ENCODE measurements around the gene CGB7. TPM values are rescaled to one million over a fixed set of nuclear protein-coding genes. Genes with fewer than 3 reads are reported as not detected.

The CGB7 gene
- total RNA-seq, 1 experiment from 2014 or later, result 0.95 TPM

GRCh38 chr19:49071860-49072547, 14.5 kb upstream of the CGB7 start:
- Histone ChIP-seq H3K4me1 (ENCODE audit: control insufficient read depth, insufficient read depth, low read length) (no peaks in the 10 kb centered on the region), H3K4me3 (ENCODE audit: low read depth in 2 of 2, low read length in 2 of 2) (no peak overlapping the region), H3K9me3 (ENCODE audit: control insufficient read depth, insufficient read depth, low read depth, low read length) (no peaks in the 10 kb centered on the region), H3K27ac (ENCODE audit: low read length) (no peak overlapping the region), H3K27me3 (ENCODE audit: control insufficient read depth, insufficient read depth, low read length) (no peaks in the 10 kb centered on the region), H3K36me3 (ENCODE audit: control insufficient read depth, insufficient read depth, low read length) (no peaks in the 10 kb centered on the region)
- BruUV-seq (replicated peaks), result no TSS peak
- no peak for DNase-seq (ENCODE audit: low read depth, low spot score)
- TF ChIP-seq CTCF (IDR thresholded peaks at IDR 0.05) (no peak), REST (IDR thresholded peaks at IDR 0.05; ENCODE audit: insufficient read depth in 1 of 2, low read depth in 2 of 2, low read length in 1 of 2) (no peak), POLR2AphosphoS5 (IDR thresholded peaks at IDR 0.05; ENCODE audit: low read depth, low read length) (no peak), TCF7L2 (IDR thresholded peaks at IDR 0.05; ENCODE audit: low read depth, low read length) (no peak), SIN3A (IDR thresholded peaks at IDR 0.05; ENCODE audit: borderline replicate concordance, insufficient read depth, low read depth, low read length) (no peak)
- POLR2A ChIA-PET, result no interaction called here
- CTCF ChIA-PET, result no interaction called here
- no peak; the same call in 1 of the 2 replicates for ATAC-seq
- intact Hi-C loops (cut with micrococcal nuclease; ENCODE audit: unreplicated experiment) (no loop called here), in situ Hi-C loops (cut with HindIII; ENCODE audit: low pct_unique_long_range_greater_than_20kb, low sequenced_read_pairs) (no loop called here)

GRCh38 chr19:49070416-49070815, 12.9 kb upstream of the CGB7 start:
- TF ChIP-seq POLR2AphosphoS5 (IDR thresholded peaks at IDR 0.05; ENCODE audit: low read depth, low read length), result no peak
- no peak for TF ChIP-seq REST (IDR thresholded peaks at IDR 0.05; ENCODE audit: insufficient read depth in 1 of 2, low read depth in 2 of 2, low read length in 1 of 2)
- no peak for TF ChIP-seq TCF7L2 (IDR thresholded peaks at IDR 0.05; ENCODE audit: low read depth, low read length)
- no peak for TF ChIP-seq CTCF (IDR thresholded peaks at IDR 0.05)
- TF ChIP-seq SIN3A (IDR thresholded peaks at IDR 0.05; ENCODE audit: borderline replicate concordance, insufficient read depth, low read depth, low read length), result no peak
- H3K4me3 ChIP-seq (ENCODE audit: low read depth in 2 of 2, low read length in 2 of 2), result no peak overlapping the region
- CTCF ChIA-PET, result interaction anchor here (0.6 kb wide), 1 partner anchor 74 kb away, joined by 3 read pairs; no protein-coding TSS in a partner anchor
- ATAC-seq (no peak), DNase-seq (ENCODE audit: low read depth, low spot score) (no peak)
- no peaks in the 10 kb centered on the region for H3K27me3 ChIP-seq (ENCODE audit: control insufficient read depth, insufficient read depth, low read length)
- intact Hi-C loops (cut with micrococcal nuclease; ENCODE audit: unreplicated experiment) (no loop called here), in situ Hi-C loops (cut with HindIII; ENCODE audit: low pct_unique_long_range_greater_than_20kb, low sequenced_read_pairs) (no loop called here)
- POLR2A ChIA-PET, result no interaction called here
- no peak overlapping the region for H3K27ac ChIP-seq (ENCODE audit: low read length)
- H3K36me3 ChIP-seq (ENCODE audit: control insufficient read depth, insufficient read depth, low read length), result no peaks in the 10 kb centered on the region
- H3K4me1 ChIP-seq (ENCODE audit: control insufficient read depth, insufficient read depth, low read length), result peaks cover 2% of the 10 kb centered on the region; the same call in 1 of the 2 replicates
- BruUV-seq (replicated peaks), result no TSS peak
- H3K9me3 ChIP-seq (ENCODE audit: control insufficient read depth, insufficient read depth, low read depth, low read length), result no peaks in the 10 kb centered on the region
